Neural crest cell (in vitro differentiated cells): ENCODE measurements around the gene TNRC6B. TPM values are rescaled to one million over a fixed set of nuclear protein-coding genes. Genes with fewer than 3 reads are reported as not detected.
A peak's percentile ranks its signal among the peaks of the same experiment; 100 is the strongest.

Source experiments
- DNase-seq: peaks from one replicate; pipeline ENCODE4 v3.0.0; 2021; ENCODE audit warnings: low read depth, mixed read lengths, low spot score
- H3K27ac Mint-ChIP-seq: one replicate; pipeline ENCODE4 v1.8.0; 2021; ENCODE audit warnings: mild to moderate bottlenecking, mixed read lengths; ENCODE audit not compliant: unreplicated experiment
- H3K27me3 Mint-ChIP-seq: 2 replicates; pipeline ENCODE4 v1.8.0; 2021; ENCODE audit warnings: low read depth, mild to moderate bottlenecking, mixed read lengths
- H3K36me3 Mint-ChIP-seq: 2 replicates; pipeline ENCODE4 v1.8.0; 2021; ENCODE audit warnings: low read depth, mild to moderate bottlenecking, mixed read lengths
- H3K4me1 Mint-ChIP-seq: 2 replicates; pipeline ENCODE4 v1.8.0; 2021; ENCODE audit warnings: mixed read lengths
- H3K4me3 Mint-ChIP-seq: one replicate; pipeline ENCODE4 v1.8.0; 2021; ENCODE audit warnings: mild to moderate bottlenecking, mixed read lengths
- H3K9me3 Mint-ChIP-seq: 2 replicates; pipeline ENCODE4 v1.8.0; 2021; ENCODE audit warnings: mixed read lengths
- total RNA-seq: library from RNA; stranded (reverse); gene quantifications from 2 replicates; pipeline ENCODE4 v1.2.1, GENCODE V29; 2021
- TF ChIP-seq, protein P1 (sequence below): fragments of 200-600 bp; sonication (generic); conservative IDR thresholded peaks from 2 replicates; pipeline ENCODE4 v1.5.0; 2021; ENCODE audit warnings: antibody characterized with exemption, mild to moderate bottlenecking

The TNRC6B gene
- total RNA-seq, 1 donor from 2014 or later = 36.8 TPM

DNA sequence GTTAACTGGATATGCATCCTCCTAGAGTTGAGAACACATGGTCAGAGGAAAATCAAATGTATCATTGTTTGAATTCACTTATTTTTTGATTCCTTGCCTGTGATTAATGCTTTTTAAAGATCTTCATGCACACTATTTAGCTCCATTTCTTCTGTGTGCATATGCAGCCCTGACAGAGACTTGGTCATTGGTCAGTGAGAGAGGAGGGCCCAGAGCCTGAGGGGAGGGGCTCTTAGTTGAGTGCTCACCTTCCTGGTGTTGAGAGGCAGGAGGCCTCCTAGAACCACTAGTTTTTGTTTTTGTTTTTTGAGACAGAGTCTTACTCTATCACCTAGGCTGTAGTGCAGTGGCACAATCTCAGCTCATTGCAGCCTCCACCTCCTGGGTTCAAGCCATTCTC is 48.9 kb downstream of the TNRC6B start:
- no peak for DNase-seq
- H3K9me3 Mint-ChIP-seq = no peaks in the 10 kb centered on the region
- H3K4me1 Mint-ChIP-seq = peaks cover 23% of the 10 kb centered on the region
- TF ChIP-seq, protein P1, sequence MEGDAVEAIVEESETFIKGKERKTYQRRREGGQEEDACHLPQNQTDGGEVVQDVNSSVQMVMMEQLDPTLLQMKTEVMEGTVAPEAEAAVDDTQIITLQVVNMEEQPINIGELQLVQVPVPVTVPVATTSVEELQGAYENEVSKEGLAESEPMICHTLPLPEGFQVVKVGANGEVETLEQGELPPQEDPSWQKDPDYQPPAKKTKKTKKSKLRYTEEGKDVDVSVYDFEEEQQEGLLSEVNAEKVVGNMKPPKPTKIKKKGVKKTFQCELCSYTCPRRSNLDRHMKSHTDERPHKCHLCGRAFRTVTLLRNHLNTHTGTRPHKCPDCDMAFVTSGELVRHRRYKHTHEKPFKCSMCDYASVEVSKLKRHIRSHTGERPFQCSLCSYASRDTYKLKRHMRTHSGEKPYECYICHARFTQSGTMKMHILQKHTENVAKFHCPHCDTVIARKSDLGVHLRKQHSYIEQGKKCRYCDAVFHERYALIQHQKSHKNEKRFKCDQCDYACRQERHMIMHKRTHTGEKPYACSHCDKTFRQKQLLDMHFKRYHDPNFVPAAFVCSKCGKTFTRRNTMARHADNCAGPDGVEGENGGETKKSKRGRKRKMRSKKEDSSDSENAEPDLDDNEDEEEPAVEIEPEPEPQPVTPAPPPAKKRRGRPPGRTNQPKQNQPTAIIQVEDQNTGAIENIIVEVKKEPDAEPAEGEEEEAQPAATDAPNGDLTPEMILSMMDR = no peak
- no peaks in the 10 kb centered on the region for H3K27me3 Mint-ChIP-seq
- H3K27ac Mint-ChIP-seq = no peak overlapping the region
- H3K36me3 Mint-ChIP-seq = peaks cover 7% of the 10 kb centered on the region
- no peak overlapping the region for H3K4me3 Mint-ChIP-seq

DNA sequence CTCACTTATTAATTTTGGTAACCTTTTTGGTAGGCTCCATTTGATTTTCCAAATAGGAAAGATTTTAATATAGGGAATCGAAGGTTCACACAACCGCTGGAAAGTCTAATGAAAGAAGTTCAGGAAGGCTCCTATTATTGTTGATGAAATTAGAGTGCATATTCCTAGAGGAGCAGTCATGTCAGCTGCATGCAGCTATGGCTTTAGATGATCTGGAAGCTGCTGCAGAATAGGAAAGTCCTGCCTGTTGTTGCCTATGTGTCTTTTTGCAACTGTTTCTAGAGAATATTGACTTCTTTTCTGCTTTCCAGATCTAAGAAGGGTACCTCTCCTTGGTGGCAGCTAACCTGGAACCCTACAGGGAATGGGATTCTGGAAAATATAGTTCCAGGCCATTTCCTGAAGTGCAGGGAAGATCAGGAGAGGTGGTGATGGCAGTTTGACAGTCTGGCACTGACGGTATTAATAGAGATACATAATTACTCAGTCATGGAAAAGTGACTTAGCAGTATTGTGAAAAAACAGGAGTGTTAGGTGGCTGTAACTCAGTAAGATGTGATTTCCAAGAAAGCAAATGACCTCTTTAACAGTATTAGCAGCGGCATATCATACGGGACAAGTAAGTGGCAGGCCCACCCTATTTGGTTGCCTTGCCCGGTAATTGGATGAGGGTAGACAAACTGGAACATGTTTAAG is 54.0 kb downstream of the TNRC6B start:
- no peak for DNase-seq
- no peaks in the 10 kb centered on the region for H3K27me3 Mint-ChIP-seq
- H3K36me3 Mint-ChIP-seq = peaks cover 11% of the 10 kb centered on the region
- peaks cover 11% of the 10 kb centered on the region for H3K4me1 Mint-ChIP-seq
- no peaks in the 10 kb centered on the region for H3K9me3 Mint-ChIP-seq
- H3K27ac Mint-ChIP-seq = no peak overlapping the region
- TF ChIP-seq, protein P1 = no peak
- no peak overlapping the region for H3K4me3 Mint-ChIP-seq

DNA sequence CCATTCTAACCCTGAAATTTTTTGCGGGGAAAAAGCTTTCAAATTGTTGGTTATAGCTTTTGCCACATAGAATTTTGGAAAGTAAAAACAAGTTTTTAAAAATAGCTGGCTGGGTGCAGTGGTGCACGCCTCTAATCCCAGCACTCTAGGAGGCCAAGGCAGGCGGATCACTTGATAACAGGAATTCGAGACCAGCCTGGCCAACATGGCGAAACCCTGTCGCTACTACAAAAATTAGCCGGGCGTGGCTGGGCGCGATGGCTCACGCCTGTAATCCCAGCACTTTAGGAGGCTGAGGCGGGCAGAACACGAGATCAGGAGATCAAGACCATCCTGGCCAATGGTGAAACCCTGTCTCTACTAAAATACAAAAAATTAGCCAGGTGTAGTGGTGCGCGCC is 54.9 kb downstream of the TNRC6B start:
- Mint-ChIP-seq H3K9me3 (no peaks in the 10 kb centered on the region), H3K27me3 (no peaks in the 10 kb centered on the region), H3K4me1 (peaks cover 12% of the 10 kb centered on the region), H3K27ac (peak overlapping the region; percentile 57), H3K36me3 (peaks cover 11% of the 10 kb centered on the region), H3K4me3 (no peak overlapping the region)
- DNase-seq = no peak
- TF ChIP-seq, protein P1 = no peak

DNA sequence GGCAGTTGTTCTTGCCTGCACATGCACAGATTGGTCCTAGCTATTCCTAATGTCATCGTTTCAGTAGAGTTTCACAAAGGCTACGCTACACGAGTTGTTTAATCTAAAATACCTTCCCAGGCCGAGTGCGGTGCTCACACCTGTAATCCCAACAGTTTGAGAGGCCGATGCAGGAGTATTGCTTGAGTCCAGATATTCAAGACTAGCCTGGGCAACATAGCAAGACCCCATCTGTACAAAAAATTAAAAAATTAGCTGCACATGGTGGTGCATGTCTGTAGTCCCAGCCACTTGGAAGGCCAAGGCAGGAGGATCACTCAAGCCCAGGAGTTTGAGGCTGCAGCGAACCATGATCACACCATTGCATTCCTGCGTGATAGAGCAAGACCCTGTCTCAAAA is 56.2 kb downstream of the TNRC6B start:
- TF ChIP-seq, protein P1 = no peak
- Mint-ChIP-seq H3K4me1 (peaks cover 24% of the 10 kb centered on the region), H3K27ac (no peak overlapping the region), H3K4me3 (no peak overlapping the region), H3K27me3 (no peaks in the 10 kb centered on the region), H3K9me3 (no peaks in the 10 kb centered on the region), H3K36me3 (peaks cover 11% of the 10 kb centered on the region)
- DNase-seq = no peak

DNA sequence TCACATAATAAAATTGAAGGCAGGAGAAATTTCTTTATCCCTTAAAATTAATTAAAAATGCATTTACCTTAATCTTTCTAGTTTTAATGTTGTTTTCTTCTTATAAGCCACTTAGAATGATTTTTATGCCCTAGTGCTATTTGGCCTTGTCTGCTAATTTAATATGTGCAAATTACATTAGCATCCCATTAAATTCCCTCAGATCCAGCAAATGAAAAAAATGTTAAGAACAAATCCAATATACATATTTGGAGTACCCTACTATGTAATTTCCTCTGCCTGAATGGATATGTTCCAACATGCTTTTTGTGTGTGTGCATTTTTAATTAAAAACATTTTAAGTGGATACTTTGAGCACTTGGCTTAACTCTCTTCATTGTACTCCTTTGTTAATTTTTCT is 56.9 kb downstream of the TNRC6B start:
- no peaks in the 10 kb centered on the region for H3K9me3 Mint-ChIP-seq
- H3K4me1 Mint-ChIP-seq = peaks cover 26% of the 10 kb centered on the region
- H3K36me3 Mint-ChIP-seq = peaks cover 7% of the 10 kb centered on the region
- H3K27me3 Mint-ChIP-seq = no peaks in the 10 kb centered on the region
- H3K4me3 Mint-ChIP-seq = no peak overlapping the region
- H3K27ac Mint-ChIP-seq = no peak overlapping the region
- TF ChIP-seq, protein P1 = no peak
- no peak for DNase-seq
